HG02938 (cell line): ENCODE measurements around the gene AFAP1.

Experiments used
- ATAC-seq: cut with Tn5 transposase; IDR thresholded peaks from one replicate; pipeline ENCODE4 v1.9.1; 2021; ENCODE audit warnings: mild to moderate bottlenecking, moderate library complexity; ENCODE audit not compliant: unreplicated experiment

Gene AFAP1

GRCh38 chr4:7847206-7847605, 92.5 kb downstream of the AFAP1 start:
- no peak for ATAC-seq

DNA sequence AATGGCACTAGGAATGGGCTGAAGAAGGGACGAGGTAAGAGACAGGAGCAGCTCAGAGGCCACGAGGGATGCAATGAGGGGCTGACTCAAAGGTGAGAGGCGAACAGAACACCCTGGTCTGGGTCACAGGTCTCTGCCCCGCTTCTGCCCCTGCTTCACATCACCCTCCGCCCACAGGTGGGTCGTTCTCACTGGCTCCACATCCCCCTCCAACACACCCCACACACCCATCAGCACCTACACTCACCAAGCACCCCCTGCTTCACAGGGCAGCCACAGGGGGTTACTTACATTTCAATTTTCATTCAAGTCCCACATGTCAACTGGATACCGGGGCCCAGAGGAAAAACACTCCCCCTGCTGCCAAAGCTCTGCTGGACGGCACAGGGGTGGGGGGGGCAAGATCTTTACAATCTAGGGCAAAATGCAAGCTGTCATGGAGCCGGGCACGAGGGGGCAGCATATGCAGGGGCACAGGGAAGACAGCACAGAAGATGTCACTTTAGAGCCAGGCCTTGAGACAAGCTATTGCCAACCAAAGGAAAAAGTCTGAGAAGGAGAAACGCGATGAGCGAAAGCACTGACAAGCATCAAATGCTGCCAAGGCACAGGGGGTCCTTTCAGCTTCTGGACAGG, 94.0 kb downstream of the AFAP1 start:
- no peak for ATAC-seq

DNA sequence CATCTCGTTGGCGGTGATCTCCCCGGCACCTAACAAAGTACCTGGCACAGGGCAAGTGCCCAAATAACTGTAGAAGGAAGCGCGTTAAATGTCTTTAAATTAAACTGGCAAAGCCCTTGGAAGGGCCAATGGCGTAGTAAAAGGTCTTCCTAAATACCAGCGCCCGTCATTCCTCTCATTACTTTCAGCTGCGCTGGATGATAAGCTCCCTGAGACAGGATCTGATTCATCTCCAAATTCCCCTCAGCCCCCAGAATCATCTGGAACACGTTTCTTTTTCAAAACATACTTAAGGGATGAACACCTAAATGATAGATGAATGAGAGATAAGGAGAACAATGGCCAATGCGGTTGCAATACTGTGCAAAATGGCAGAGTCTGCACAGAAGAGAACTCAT, 95.1 kb downstream of the AFAP1 start:
- no peak for ATAC-seq

DNA sequence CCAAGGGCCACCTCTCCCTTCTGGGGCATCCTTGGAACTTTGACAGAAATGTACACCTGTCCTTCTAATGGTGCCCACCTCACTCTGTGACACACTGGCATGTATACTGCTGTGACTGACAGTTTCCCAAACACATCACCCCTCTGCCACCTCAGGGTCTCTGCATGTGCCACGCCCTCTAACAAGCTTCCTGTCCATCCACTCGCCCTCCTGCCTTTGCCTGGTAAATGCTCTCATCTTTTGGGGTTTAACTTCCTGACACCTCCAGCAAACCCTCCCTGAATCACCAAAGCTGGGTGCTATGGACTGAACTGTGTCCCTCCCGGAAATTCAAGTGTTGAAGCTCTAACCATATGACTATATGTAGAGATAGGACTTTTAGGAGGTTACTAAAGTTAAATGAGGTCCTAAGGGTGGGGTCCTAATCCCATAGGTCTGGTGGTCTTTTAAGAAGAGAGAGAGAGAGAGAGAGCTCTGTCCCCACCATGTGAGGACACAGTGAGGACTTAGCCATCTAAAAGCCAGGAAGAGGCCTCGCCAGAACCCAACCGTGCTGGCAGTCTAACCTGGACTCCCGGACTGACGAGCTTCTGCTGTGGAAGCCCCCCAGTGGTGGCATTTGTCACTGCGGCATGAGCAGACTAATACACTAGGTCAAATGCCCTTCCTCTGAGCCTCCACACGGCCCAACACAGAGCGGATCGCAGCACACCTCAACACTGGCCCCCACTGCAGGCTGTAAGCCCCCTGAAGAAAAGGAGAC, 95.6 kb downstream of the AFAP1 start:
- ATAC-seq: peak; percentile 77

DNA sequence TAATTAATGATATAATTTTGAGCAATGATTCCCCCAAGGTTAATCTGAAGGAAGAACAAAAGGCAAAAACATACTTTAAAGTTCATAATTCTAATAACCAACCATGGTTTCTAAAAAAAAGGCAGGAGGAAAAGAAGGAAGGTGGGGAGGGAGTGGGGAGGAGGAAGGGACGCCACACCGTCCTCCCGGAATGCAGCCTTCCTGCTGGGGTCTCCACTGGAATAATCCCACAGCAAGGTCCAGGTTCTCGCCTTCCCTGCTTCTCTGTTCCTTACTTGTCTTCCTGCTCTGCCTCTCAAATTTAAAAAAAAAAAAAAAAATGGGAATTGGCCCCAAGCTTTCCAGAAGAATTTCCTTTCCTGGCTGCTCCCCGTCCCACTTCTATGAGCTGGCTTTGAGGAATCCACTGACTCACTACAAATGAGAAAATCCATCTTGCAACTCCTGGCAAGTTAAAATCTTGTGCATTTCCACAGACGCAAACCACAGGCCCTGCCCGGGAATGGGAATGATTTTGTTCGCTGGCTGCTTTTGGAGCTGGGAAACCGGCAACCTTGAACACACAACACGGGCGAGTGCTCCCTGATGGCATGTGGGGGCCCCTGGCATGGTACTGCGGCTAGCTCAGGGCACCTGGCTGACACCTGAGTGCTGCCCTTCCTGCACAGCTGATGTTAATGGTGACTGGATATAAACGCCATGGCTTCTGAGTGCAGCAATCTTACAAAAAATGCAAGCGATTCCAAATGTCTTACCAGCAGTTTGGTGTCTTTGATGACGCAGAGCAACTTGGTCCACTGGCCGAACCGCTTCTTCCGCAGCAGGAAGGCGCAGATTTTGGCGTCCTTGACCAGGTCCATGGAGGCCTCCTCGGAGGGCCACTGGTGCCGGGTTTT, 97.0 kb downstream of the AFAP1 start:
- no peak for ATAC-seq

GRCh38 chr4:7841894-7842293, 97.8 kb downstream of the AFAP1 start:
- no peak for ATAC-seq

- ATAC-seq: no peak
Measured at GRCh38 chr4:7841071-7841470, 98.6 kb downstream of the AFAP1 start.

GRCh38 chr4:7839856-7840255, 99.8 kb downstream of the AFAP1 start:
- ATAC-seq: no peak

- ATAC-seq: no peak
Measured at GRCh38 chr4:7838136-7838782, 101.4 kb downstream of the AFAP1 start.

DNA sequence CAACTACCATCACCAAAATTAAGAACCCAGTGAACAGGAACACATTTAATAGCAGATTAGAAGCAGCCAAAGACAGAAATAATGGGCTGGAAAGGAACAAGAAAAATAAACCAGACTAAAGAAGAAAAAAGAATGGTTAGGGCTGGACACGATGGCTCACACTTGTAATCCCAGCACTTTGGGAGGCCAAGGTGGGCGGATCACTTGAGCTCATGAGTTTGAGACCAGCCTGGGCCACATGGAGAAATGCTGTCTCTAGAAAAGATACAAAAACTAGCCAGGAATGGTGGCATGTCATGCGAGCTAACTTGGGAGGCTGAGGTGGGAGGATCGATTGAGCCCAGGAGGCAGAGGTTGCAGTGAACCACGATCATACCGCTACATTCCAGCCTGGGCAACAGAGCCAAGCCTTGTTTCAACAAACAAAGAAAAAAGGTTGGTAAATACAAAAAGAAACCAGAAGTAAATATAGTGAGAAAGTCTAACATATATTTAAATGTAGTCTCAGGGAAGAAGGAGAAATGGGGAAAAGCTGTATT, 102.0 kb downstream of the AFAP1 start:
- no peak for ATAC-seq

- no peak for ATAC-seq
Measured at GRCh38 chr4:7831858-7832730, 107.6 kb downstream of the AFAP1 start.

- no peak for ATAC-seq
Measured at GRCh38 chr4:7831330-7831729, 108.3 kb downstream of the AFAP1 start.

DNA sequence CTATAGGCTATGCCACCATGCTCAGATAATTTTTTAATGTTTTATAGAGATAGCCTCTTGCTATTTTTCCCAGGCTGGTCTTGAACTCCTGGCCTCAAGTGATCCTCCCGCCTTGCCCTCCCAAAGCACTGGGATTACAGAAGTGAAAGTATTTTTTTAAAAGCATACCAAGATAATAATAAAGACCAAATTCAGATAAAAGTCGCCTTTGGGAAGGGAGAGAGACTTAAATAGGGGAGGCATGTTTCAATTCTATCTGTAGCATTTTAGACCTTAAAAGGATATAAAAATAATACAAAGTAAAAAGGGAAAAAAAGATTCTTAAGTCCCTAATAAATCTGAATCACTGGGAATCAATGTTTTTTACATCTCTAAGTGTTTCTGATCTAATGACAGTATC, 108.9 kb downstream of the AFAP1 start:
- ATAC-seq: no peak

- ATAC-seq: no peak
Measured at GRCh38 chr4:7829652-7830580, 109.7 kb downstream of the AFAP1 start.

- ATAC-seq: no peak
Measured at GRCh38 chr4:7828793-7829301, 110.8 kb downstream of the AFAP1 start.

- no peak for ATAC-seq
Measured at GRCh38 chr4:7828011-7828720, 111.5 kb downstream of the AFAP1 start.

GRCh38 chr4:7827566-7827965, 112.1 kb downstream of the AFAP1 start:
- ATAC-seq: no peak

DNA sequence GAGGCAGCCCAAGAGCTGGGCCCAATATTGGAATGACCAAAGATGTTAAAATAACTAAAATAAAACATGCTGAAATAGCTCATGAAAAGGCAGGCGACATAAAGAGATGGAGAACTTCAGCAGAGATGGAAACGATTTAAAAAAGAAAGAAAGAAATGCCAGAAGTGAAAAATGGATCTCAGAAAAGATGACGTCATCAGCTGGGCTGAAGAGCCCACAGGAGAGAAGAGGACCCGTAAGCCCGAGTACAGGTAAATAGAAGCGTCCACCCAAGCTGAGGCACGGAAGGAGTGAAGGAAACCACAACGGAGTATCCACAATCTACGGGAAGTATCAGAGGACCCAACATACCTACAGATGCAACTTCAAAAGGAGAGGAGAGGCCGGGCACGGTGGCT, 112.8 kb downstream of the AFAP1 start:
- no peak for ATAC-seq
